Renal pelvis (tissue), 12 donors: ENCODE data around the gene NEURL4. TPM values are rescaled to one million over a fixed set of nuclear protein-coding genes. Genes with fewer than 3 reads are reported as not detected.
"Not testable (repeated sequence)": the region's sequence is repeated elsewhere in the genome, so short reads cannot be mapped to it uniquely, and the experiment has no call there.

Experiments
- DNase-seq: peaks from one replicate; pipeline ENCODE4 v3.0.0-alpha.2; 2013
- long read RNA-seq, 16 experiments: transcript quantifications; one replicate each; lab custom pipeline, GENCODE V29; 2026
- polyA plus RNA-seq, 3 donors: library from polyadenylated mRNA; unstranded; fragments of 120-200 nt; gene quantifications; one replicate each; pipeline ENCODE4 v1.2.1, GENCODE V29; 2013; ENCODE audit not compliant: insufficient read length in 3 of 3

The NEURL4 gene
- 10 to 100 TPM; 32.4 to 37.7 (median 35.8) TPM for polyA plus RNA-seq
- long read RNA-seq, donor 1, partial matches to known transcripts = 0 of 1 reads
- long read RNA-seq, donor 1, other reads (novel, unspliced or antisense) = 0 of 1 reads
- long read RNA-seq, donor 2, partial matches to known transcripts = 5 of 5 reads
- long read RNA-seq, donor 2, other reads (novel, unspliced or antisense) = 0 of 5 reads
- long read RNA-seq, donor 3, partial matches to known transcripts = 6 of 7 reads
- long read RNA-seq, donor 3, other reads (novel, unspliced or antisense) = 0 of 7 reads
- long read RNA-seq, donor 4, full-length matches to known transcripts = 1 of 6 reads
- long read RNA-seq, donor 4, partial matches to known transcripts = 5 of 6 reads
- long read RNA-seq, donor 4, other reads (novel, unspliced or antisense) = 0 of 6 reads
- long read RNA-seq, donor 5, partial matches to known transcripts = 0 of 1 reads
- long read RNA-seq, donor 5, other reads (novel, unspliced or antisense) = 0 of 1 reads
- long read RNA-seq, donor 6 = 0 reads
- long read RNA-seq, donor 7, partial matches to known transcripts = 0 of 2 reads
- long read RNA-seq, donor 7, other reads (novel, unspliced or antisense) = 0 of 2 reads
- long read RNA-seq, donor 8, partial matches to known transcripts = 0 of 2 reads
- long read RNA-seq, donor 8, other reads (novel, unspliced or antisense) = 0 of 2 reads
- long read RNA-seq, donor 9, partial matches to known transcripts = 0 of 3 reads
- long read RNA-seq, donor 9, other reads (novel, unspliced or antisense) = 0 of 3 reads
- long read RNA-seq, donor 10, full-length matches to known transcripts = 2 of 2 reads
- long read RNA-seq, donor 10, partial matches to known transcripts = 0 of 2 reads
- long read RNA-seq, donor 10, other reads (novel, unspliced or antisense) = 0 of 2 reads
- long read RNA-seq, donor 11, partial matches to known transcripts = 0 of 1 reads
- long read RNA-seq, donor 11, other reads (novel, unspliced or antisense) = 0 of 1 reads
- long read RNA-seq, donor 12, partial matches to known transcripts = 6 of 7 reads
- long read RNA-seq, donor 12, other reads (novel, unspliced or antisense) = 0 of 7 reads
- long read RNA-seq, donor 13 = 0 reads
- long read RNA-seq, donor 14 = 0 reads
- long read RNA-seq, donor 15 = 0 reads
- long read RNA-seq, donor 16 = 0 reads

GRCh38 chr17:7328840-7329373 is at the start of gene NEURL4:
Gene NEURL4, minus strand, starts transcription at chr17:7329335. Its CDS starts 23 bp downstream, at chr17:7329312.
- DNase-seq = no peak

- DNase-seq = no peak
Observed at GRCh38 chr17:7374353-7374752, 45.2 kb upstream of the NEURL4 start.

- no peak for DNase-seq
Observed at GRCh38 chr17:7370853-7371252, 41.7 kb upstream of the NEURL4 start.

- DNase-seq = no peak
Observed at GRCh38 chr17:7369825-7370224, 40.7 kb upstream of the NEURL4 start.

GRCh38 chr17:7368599-7368994 is 39.5 kb upstream of the NEURL4 start:
- not testable (repeated sequence) for DNase-seq

- DNase-seq = no peak
Observed at GRCh38 chr17:7367918-7368598, 38.9 kb upstream of the NEURL4 start.

- no peak for DNase-seq
Observed at GRCh38 chr17:7367083-7367482, 37.9 kb upstream of the NEURL4 start.

GRCh38 chr17:7365963-7366362 is 36.8 kb upstream of the NEURL4 start:
- DNase-seq = not testable (repeated sequence)

GRCh38 chr17:7363311-7363710 is 34.2 kb upstream of the NEURL4 start:
- DNase-seq = no peak

GRCh38 chr17:7361906-7362305 is 32.8 kb upstream of the NEURL4 start:
- no peak for DNase-seq

- DNase-seq = no peak
Observed at GRCh38 chr17:7357381-7357780, 28.2 kb upstream of the NEURL4 start.

- no peak for DNase-seq
Observed at GRCh38 chr17:7356756-7357155, 27.6 kb upstream of the NEURL4 start.

GRCh38 chr17:7356072-7356549 is 27.0 kb upstream of the NEURL4 start:
- peak; percentile 71 for DNase-seq

GRCh38 chr17:7355573-7355972 is 26.4 kb upstream of the NEURL4 start:
- DNase-seq = no peak

- no peak for DNase-seq
Observed at GRCh38 chr17:7355053-7355452, 25.9 kb upstream of the NEURL4 start, which contains the start of gene TMEM95. Gene TMEM95, plus strand, starts transcription at chr17:7355156. Its CDS starts 49 bp downstream, at chr17:7355205.

- no peak for DNase-seq
Observed at GRCh38 chr17:7354262-7354843, 25.2 kb upstream of the NEURL4 start.

- no peak for DNase-seq
Observed at GRCh38 chr17:7352910-7353635, 23.9 kb upstream of the NEURL4 start.

- DNase-seq = no peak
Observed at GRCh38 chr17:7352503-7352889, 23.4 kb upstream of the NEURL4 start.

GRCh38 chr17:7351665-7352502 is 22.7 kb upstream of the NEURL4 start, which contains the start of gene KCTD11:
Gene KCTD11, plus strand, starts transcription at chr17:7352162.
- peak; percentile 86 for DNase-seq
